Neural cell (in vitro differentiated cells): ENCODE data around the gene C16orf96. TPM values are rescaled to one million over a fixed set of nuclear protein-coding genes. Genes with fewer than 3 reads are reported as not detected.
A peak's percentile ranks its signal among the peaks of the same experiment; 100 is the strongest.

Experiments used
- H2AFZ ChIP-seq: fragments of 200-600, 300-800 bp; sonication (generic), shearing (Covaris generic); 2 replicates; pipeline ENCODE4 v1.6.0; 2014; ENCODE audit warnings: low read depth, mild to moderate bottlenecking, antibody characterized with exemption, low read length, moderate library complexity
- H3F3A ChIP-seq: fragments of 200-600 bp; shearing (Covaris generic); 2 replicates; pipeline ENCODE4 v1.6.1; 2016; ENCODE audit warnings: mild to moderate bottlenecking, moderate library complexity, mixed read lengths, antibody characterized with exemption, low read length; ENCODE audit not compliant: insufficient read depth, poor library complexity, severe bottlenecking
- H3K27ac ChIP-seq: fragments of 200-600, 300-800 bp; sonication (generic), shearing (Covaris generic); 2 replicates; pipeline ENCODE4 v1.5.1; 2014; ENCODE audit warnings: mild to moderate bottlenecking, low read length, moderate library complexity
- H3K27me3 ChIP-seq: fragments of 300-800, 200-600 bp; sonication (generic), shearing (Covaris generic); 2 replicates; pipeline ENCODE4 v1.6.0; 2014; ENCODE audit warnings: mild to moderate bottlenecking, low read depth, low read length, moderate library complexity; ENCODE audit not compliant: insufficient read depth
- H3K36me3 ChIP-seq: fragments of 300-800, 200-600 bp; sonication (generic), shearing (Covaris generic); 2 replicates; pipeline ENCODE4 v1.5.1; 2014; ENCODE audit warnings: mild to moderate bottlenecking, antibody characterized with exemption, low read length, moderate library complexity; ENCODE audit not compliant: insufficient read depth
- H3K4me2 ChIP-seq: fragments of 300-800, 200-600 bp; sonication (generic), shearing (Covaris generic); 2 replicates; pipeline ENCODE4 v1.6.0; 2014; ENCODE audit warnings: mild to moderate bottlenecking, low read length
- H3K4me3 ChIP-seq: fragments of 300-800, 200-600 bp; sonication (generic), shearing (Covaris generic); 2 replicates; pipeline ENCODE4 v1.5.1; 2014; ENCODE audit warnings: mild to moderate bottlenecking, low read length, moderate library complexity
- H3K79me2 ChIP-seq: fragments of 200-600 bp; shearing (Covaris generic); replicated peaks from 2 replicates; pipeline ENCODE4 v1.6.0; 2014; ENCODE audit warnings: mild to moderate bottlenecking, low read length, moderate library complexity; ENCODE audit not compliant: insufficient read depth
- H3K9ac ChIP-seq: fragments of 300-800, 200-600 bp; sonication (generic), shearing (Covaris generic); 2 replicates; pipeline ENCODE4 v1.6.1; 2016; ENCODE audit warnings: mild to moderate bottlenecking, low read length, mixed read lengths
- H3K9me2 ChIP-seq: fragments of 200-600 bp; shearing (Covaris generic); 2 replicates; pipeline ENCODE4 v1.6.1; 2016; ENCODE audit warnings: mild to moderate bottlenecking, low read length, mixed read lengths; ENCODE audit not compliant: insufficient read depth
- H3K9me3 ChIP-seq: fragments of 200-600, 300-800 bp; sonication (generic), shearing (Covaris generic); 2 replicates; pipeline ENCODE4 v1.6.1; 2016; ENCODE audit warnings: mild to moderate bottlenecking, mixed run types, low read length, moderate library complexity, mixed read lengths
- H4K20me1 ChIP-seq: fragments of 200-600 bp; shearing (Covaris generic); 2 replicates; pipeline ENCODE4 v1.6.1; 2016; ENCODE audit warnings: mild to moderate bottlenecking, mixed run types; ENCODE audit not compliant: insufficient read depth
- CTCF ChIP-seq: fragments of 450-650 bp; IDR thresholded peaks from 2 replicates; pipeline ENCODE4 v1.5.1; 2014; ENCODE audit warnings: antibody characterized with exemption, mild to moderate bottlenecking, moderate library complexity; ENCODE audit not compliant: poor library complexity, severe bottlenecking
- EP300 ChIP-seq: fragments of 450-650 bp; conservative IDR thresholded peaks from 2 replicates; pipeline ENCODE4 v1.6.1; 2014; ENCODE audit warnings: antibody characterized with exemption, mild to moderate bottlenecking, moderate library complexity; ENCODE audit not compliant: poor library complexity, severe bottlenecking
- EZH2 ChIP-seq: fragments of 200-600, 300-800 bp; shearing (Covaris generic), sonication (generic); IDR thresholded peaks from 2 replicates; pipeline ENCODE4 v1.6.1; 2014; ENCODE audit warnings: antibody characterized with exemption, low read length, borderline replicate concordance, mild to moderate bottlenecking; ENCODE audit not compliant: insufficient read depth, poor library complexity, severe bottlenecking
- MXI1 ChIP-seq: fragments of 450-650 bp; conservative IDR thresholded peaks from 2 replicates; pipeline ENCODE4 v1.6.1; 2014; ENCODE audit warnings: antibody characterized with exemption, mild to moderate bottlenecking; ENCODE audit not compliant: poor library complexity, severe bottlenecking
- POLR2AphosphoS5 ChIP-seq: IDR thresholded peaks from 2 replicates; pipeline ENCODE4 v1.6.1; 2012
- RAD21 ChIP-seq: fragments of 450-650 bp; conservative IDR thresholded peaks from 2 replicates; pipeline ENCODE4 v1.6.1; 2014; ENCODE audit warnings: antibody characterized with exemption, mild to moderate bottlenecking, moderate library complexity
- REST ChIP-seq: IDR thresholded peaks from 2 replicates; pipeline ENCODE4 v1.6.1; 2012; ENCODE audit warnings: borderline replicate concordance
- SMC3 ChIP-seq: fragments of 450-650 bp; conservative IDR thresholded peaks from 2 replicates; pipeline ENCODE4 v1.6.1; 2014; ENCODE audit warnings: antibody characterized with exemption, mild to moderate bottlenecking, moderate library complexity; ENCODE audit not compliant: poor library complexity
- TAF1 ChIP-seq: IDR thresholded peaks from 2 replicates; pipeline ENCODE4 v1.6.1; 2012; ENCODE audit warnings: low read depth
- polyA minus RNA-seq: library from RNA; depleted of rRNA, polyadenylated mRNA; stranded (reverse); fragments of >200 nt; gene quantifications from 2 replicates; pipeline ENCODE4 v1.2.3, GENCODE V29; 2014
- polyA plus RNA-seq: library from polyadenylated mRNA; depleted of rRNA; stranded (reverse); fragments of >200 nt; gene quantifications from 2 replicates; pipeline ENCODE4 v1.2.3, GENCODE V29; 2014

C16orf96 gene
- polyA plus RNA-seq (0.21 and 0.26 TPM in 2 replicates), polyA minus RNA-seq (0.49 and 0.81 TPM in 2 replicates)

GRCh38 chr16:4556112-4556511 lies at the start of gene C16orf96:
TSS of gene C16orf96 (plus strand) at chr16:4556340. CDS start at chr16:4556490, 150 bp downstream.
- Histone ChIP-seq H2AFZ (no peak within 1 kb of the TSS), H3K9ac (no peak within 1 kb of the TSS), H4K20me1 (no peaks in the 10 kb centered on the region), H3K36me3 (no peaks in the 10 kb centered on the region), H3K9me2 (no peaks in the 10 kb centered on the region), H3K27ac (no peak within 1 kb of the TSS), H3F3A (no peaks in the 10 kb centered on the region), H3K4me2 (no peak within 1 kb of the TSS), H3K9me3 (no peaks in the 10 kb centered on the region), H3K27me3 (no peaks in the 10 kb centered on the region), H3K79me2 (no peaks in the 10 kb centered on the region), H3K4me3 (no peak within 1 kb of the TSS)
- TF ChIP-seq TAF1 (no peak), MXI1 (no peak)

GRCh38 chr16:4506450-4506849 lies 49.7 kb upstream of the C16orf96 start:
- no peak overlapping the region for H3K9ac ChIP-seq
- H3K9me2 ChIP-seq: no peaks in the 10 kb centered on the region
- no peaks in the 10 kb centered on the region for H3K79me2 ChIP-seq
- no peak overlapping the region for H2AFZ ChIP-seq
- H3K4me2 ChIP-seq: no peak overlapping the region
- H3K27ac ChIP-seq: no peak overlapping the region
- no peaks in the 10 kb centered on the region for H3K27me3 ChIP-seq
- H4K20me1 ChIP-seq: no peaks in the 10 kb centered on the region
- H3F3A ChIP-seq: no peaks in the 10 kb centered on the region
- H3K9me3 ChIP-seq: no peaks in the 10 kb centered on the region
- TF ChIP-seq SMC3: peak; percentile 82
- TF ChIP-seq CTCF: peak; percentile 87
- no peak for TF ChIP-seq EZH2
- peak; percentile 84 for TF ChIP-seq RAD21
- peak; percentile 37 for TF ChIP-seq MXI1
- no peak for TF ChIP-seq TAF1
- no peak for TF ChIP-seq POLR2AphosphoS5
- TF ChIP-seq REST: no peak
- TF ChIP-seq EP300: no peak
- no peaks in the 10 kb centered on the region for H3K36me3 ChIP-seq
- H3K4me3 ChIP-seq: no peak overlapping the region
